ENCODE data around the gene CPE.

Gene CPE

DNA sequence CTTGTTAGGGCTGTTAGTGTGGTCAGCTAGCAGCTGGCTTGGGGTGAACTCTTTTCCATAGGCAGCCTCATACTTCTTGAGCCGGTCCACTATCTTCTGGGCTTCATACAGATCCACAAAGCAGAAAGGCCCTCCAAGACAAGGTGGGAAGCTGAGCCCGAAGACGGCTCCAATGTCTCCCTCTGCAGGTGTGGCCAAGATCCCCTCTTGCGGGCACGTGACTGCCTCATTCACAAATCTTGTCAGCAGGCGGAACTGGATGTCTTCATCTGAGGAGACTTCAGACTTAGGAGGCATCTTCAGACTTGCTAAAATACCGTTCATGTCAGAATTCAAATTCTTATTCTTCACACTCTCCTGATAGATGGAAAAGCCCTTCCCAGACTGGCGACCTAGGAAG, 25.3 kb downstream of the CPE start:
- Histone ChIP-seq H3K79me2 (ENCODE audit: insufficient read depth, low read length) (no peaks in the 10 kb centered on the region), H4K20me1 (ENCODE audit: insufficient read depth, low read length) (no peaks in the 10 kb centered on the region), H3K36me3 (ENCODE audit: insufficient read depth, low read length) (no peaks in the 10 kb centered on the region), H3K4me1 (ENCODE audit: insufficient read depth, low read length, severe bottlenecking) (no peaks in the 10 kb centered on the region), H3K27ac (ENCODE audit: low read depth, low read length, poor library complexity, severe bottlenecking) (no peak overlapping the region), H2AFZ (ENCODE audit: low read length) (no peak overlapping the region), H3K4me2 (ENCODE audit: low read length) (no peak overlapping the region), H3K9me2 (ENCODE audit: low read depth, low read length) (no peaks in the 10 kb centered on the region), H3K9me3 (ENCODE audit: low read length) (no peaks in the 10 kb centered on the region), H3K4me3 (ENCODE audit: low read depth, low read length, poor library complexity, severe bottlenecking) (no peak overlapping the region), H3K9ac (ENCODE audit: low read length) (no peak overlapping the region), H3K27me3 (ENCODE audit: insufficient read depth, low read length) (no peaks in the 10 kb centered on the region; the same call in 1 of the 2 replicates), H3F3A (ENCODE audit: insufficient read depth, low read length) (no peaks in the 10 kb centered on the region)
- TF ChIP-seq, protein P1, sequence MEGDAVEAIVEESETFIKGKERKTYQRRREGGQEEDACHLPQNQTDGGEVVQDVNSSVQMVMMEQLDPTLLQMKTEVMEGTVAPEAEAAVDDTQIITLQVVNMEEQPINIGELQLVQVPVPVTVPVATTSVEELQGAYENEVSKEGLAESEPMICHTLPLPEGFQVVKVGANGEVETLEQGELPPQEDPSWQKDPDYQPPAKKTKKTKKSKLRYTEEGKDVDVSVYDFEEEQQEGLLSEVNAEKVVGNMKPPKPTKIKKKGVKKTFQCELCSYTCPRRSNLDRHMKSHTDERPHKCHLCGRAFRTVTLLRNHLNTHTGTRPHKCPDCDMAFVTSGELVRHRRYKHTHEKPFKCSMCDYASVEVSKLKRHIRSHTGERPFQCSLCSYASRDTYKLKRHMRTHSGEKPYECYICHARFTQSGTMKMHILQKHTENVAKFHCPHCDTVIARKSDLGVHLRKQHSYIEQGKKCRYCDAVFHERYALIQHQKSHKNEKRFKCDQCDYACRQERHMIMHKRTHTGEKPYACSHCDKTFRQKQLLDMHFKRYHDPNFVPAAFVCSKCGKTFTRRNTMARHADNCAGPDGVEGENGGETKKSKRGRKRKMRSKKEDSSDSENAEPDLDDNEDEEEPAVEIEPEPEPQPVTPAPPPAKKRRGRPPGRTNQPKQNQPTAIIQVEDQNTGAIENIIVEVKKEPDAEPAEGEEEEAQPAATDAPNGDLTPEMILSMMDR (IDR thresholded peaks at IDR 0.05; ENCODE audit: low read length) = no peak
- TF ChIP-seq EZH2 (IDR thresholded peaks at IDR 0.05; ENCODE audit: borderline replicate concordance, low read length) = no peak

DNA sequence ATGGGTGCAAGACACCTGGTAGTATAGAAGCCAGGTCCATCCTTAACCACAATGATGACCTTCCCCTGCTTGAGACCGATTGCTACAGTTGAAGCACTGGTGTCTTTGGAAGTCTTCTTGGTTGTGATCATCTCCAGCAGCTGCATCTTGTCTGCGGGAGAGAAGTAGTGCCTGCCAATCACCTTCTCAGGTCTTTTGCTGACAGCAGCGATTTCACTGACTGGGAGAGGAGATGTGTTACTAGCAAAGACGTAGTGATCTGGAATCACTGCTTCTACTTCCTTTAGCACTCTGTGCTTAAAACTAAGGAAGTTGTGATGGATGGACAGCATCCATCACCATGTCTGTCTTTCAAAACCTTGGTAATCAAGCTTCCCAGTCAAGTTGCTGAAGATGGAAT, 25.9 kb downstream of the CPE start:
- TF ChIP-seq, protein P1 (IDR thresholded peaks at IDR 0.05; ENCODE audit: low read length) = no peak
- no peak for TF ChIP-seq EZH2 (IDR thresholded peaks at IDR 0.05; ENCODE audit: borderline replicate concordance, low read length)
- Histone ChIP-seq H3K4me2 (ENCODE audit: low read length) (no peak overlapping the region), H3K9me3 (ENCODE audit: low read length) (no peaks in the 10 kb centered on the region), H3K79me2 (ENCODE audit: insufficient read depth, low read length) (no peaks in the 10 kb centered on the region), H2AFZ (ENCODE audit: low read length) (no peak overlapping the region), H3K9me2 (ENCODE audit: low read depth, low read length) (no peaks in the 10 kb centered on the region), H4K20me1 (ENCODE audit: insufficient read depth, low read length) (no peaks in the 10 kb centered on the region), H3K9ac (ENCODE audit: low read length) (no peak overlapping the region), H3K4me3 (ENCODE audit: low read depth, low read length, poor library complexity, severe bottlenecking) (no peak overlapping the region), H3K36me3 (ENCODE audit: insufficient read depth, low read length) (no peaks in the 10 kb centered on the region), H3K4me1 (ENCODE audit: insufficient read depth, low read length, severe bottlenecking) (no peaks in the 10 kb centered on the region), H3K27me3 (ENCODE audit: insufficient read depth, low read length) (no peaks in the 10 kb centered on the region; the same call in 1 of the 2 replicates), H3K27ac (ENCODE audit: low read depth, low read length, poor library complexity, severe bottlenecking) (no peak overlapping the region), H3F3A (ENCODE audit: insufficient read depth, low read length) (no peaks in the 10 kb centered on the region)

DNA sequence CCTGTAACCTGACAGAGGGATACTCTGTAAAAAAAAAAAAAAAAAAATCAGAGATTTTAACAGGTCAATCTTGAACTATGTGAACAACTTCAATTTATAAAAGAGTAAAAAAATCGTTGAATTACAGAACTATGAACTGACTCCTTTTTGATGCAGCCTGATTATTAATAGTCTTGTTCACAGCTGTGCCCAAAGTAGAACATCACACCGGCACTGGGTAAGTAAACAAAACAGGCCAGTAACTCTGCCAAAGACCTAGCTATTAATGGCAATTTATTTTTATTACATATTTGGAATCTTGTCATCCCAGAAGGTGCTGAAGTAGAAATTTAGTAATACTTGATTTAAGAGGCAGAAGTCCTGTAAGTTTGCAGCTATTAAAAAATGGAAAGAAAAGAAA, 31.4 kb downstream of the CPE start:
- no peaks in the 10 kb centered on the region for H3K4me1 ChIP-seq (ENCODE audit: insufficient read depth, low read length, severe bottlenecking)
- H3F3A ChIP-seq (ENCODE audit: insufficient read depth, low read length) = no peaks in the 10 kb centered on the region
- H3K79me2 ChIP-seq (ENCODE audit: insufficient read depth, low read length) = no peaks in the 10 kb centered on the region
- H3K27ac ChIP-seq (ENCODE audit: low read depth, low read length, poor library complexity, severe bottlenecking) = no peak overlapping the region
- no peak overlapping the region for H3K9ac ChIP-seq (ENCODE audit: low read length)
- H3K9me2 ChIP-seq (ENCODE audit: low read depth, low read length) = no peaks in the 10 kb centered on the region
- no peaks in the 10 kb centered on the region for H3K27me3 ChIP-seq (ENCODE audit: insufficient read depth, low read length)
- H4K20me1 ChIP-seq (ENCODE audit: insufficient read depth, low read length) = no peaks in the 10 kb centered on the region
- no peak overlapping the region for H3K4me3 ChIP-seq (ENCODE audit: low read depth, low read length, poor library complexity, severe bottlenecking)
- no peak overlapping the region for H3K4me2 ChIP-seq (ENCODE audit: low read length)
- no peak overlapping the region for H2AFZ ChIP-seq (ENCODE audit: low read length)
- TF ChIP-seq, protein P1 (IDR thresholded peaks at IDR 0.05; ENCODE audit: low read length) = no peak
- TF ChIP-seq EZH2 (IDR thresholded peaks at IDR 0.05; ENCODE audit: borderline replicate concordance, low read length) = no peak
- no peaks in the 10 kb centered on the region for H3K36me3 ChIP-seq (ENCODE audit: insufficient read depth, low read length)
- H3K9me3 ChIP-seq (ENCODE audit: low read length) = no peaks in the 10 kb centered on the region

Measured in OCI-LY1 (cell line).